Panc1 (cell line): Measurements from ENCODE around the gene CREB5.

Source experiments
- CTCF ChIP-seq: fragments of 450-650 bp; IDR thresholded peaks from 2 replicates; pipeline ENCODE4 v1.5.1; 2017; ENCODE audit warnings: mild to moderate bottlenecking
- POLR2AphosphoS5 ChIP-seq: IDR thresholded peaks from 2 replicates; pipeline ENCODE4 v1.6.1; 2012; ENCODE audit warnings: mild to moderate bottlenecking, low read depth, low read length, moderate library complexity
- REST ChIP-seq, 2 experiments: IDR thresholded peaks; 2 replicates each; pipeline ENCODE4 v1.6.1; 2011 to 2012; ENCODE audit warnings: low read depth in 2 of 2, control low read depth in 1 of 2, low read length in 1 of 2, mild to moderate bottlenecking in 1 of 2, moderate library complexity in 1 of 2; ENCODE audit not compliant: insufficient read depth in 1 of 2
- SIN3A ChIP-seq: IDR thresholded peaks from 2 replicates; pipeline ENCODE4 v1.6.1; 2012; ENCODE audit warnings: low read depth, mild to moderate bottlenecking, low read length, moderate library complexity, borderline replicate concordance; ENCODE audit not compliant: insufficient read depth
- TCF7L2 ChIP-seq: IDR thresholded peaks from 2 replicates; pipeline ENCODE4 v1.6.1; 2011; ENCODE audit warnings: mild to moderate bottlenecking, low read depth, low read length, inconsistent platforms

- no peak for TF ChIP-seq CTCF
- no peak for TF ChIP-seq REST (IDR thresholded peaks at IDR 0.05; ENCODE audit: insufficient read depth in 1 of 2, low read depth in 2 of 2, low read length in 1 of 2)
- TF ChIP-seq TCF7L2, result no peak
- no peak for TF ChIP-seq SIN3A
- no peak for TF ChIP-seq POLR2AphosphoS5
These were observed 289.4 kb downstream of the CREB5 start for GRCh38 chr7:28701731-28702130.
